GM12878 (cell line): ENCODE results near the gene LIMS4.
"Not testable (repeated sequence)": the region's sequence is repeated elsewhere in the genome, so short reads cannot be mapped to it uniquely, and the experiment has no call there.

ENCODE experiments used
- BRCA1 ChIP-seq: IDR thresholded peaks from 2 replicates; pipeline ENCODE4 v1.6.1; 2011; ENCODE audit warnings: low read depth, low read length, improper control_type of control experiment
- EZH2 ChIP-seq: IDR thresholded peaks from 2 replicates; pipeline ENCODE4 v1.6.1; 2012; ENCODE audit warnings: low read depth, mild to moderate bottlenecking, control low read depth, inconsistent platforms, low read length, borderline replicate concordance; ENCODE audit not compliant: control insufficient read depth
- FOS ChIP-seq: IDR thresholded peaks from 3 replicates; pipeline ENCODE4 v1.6.1; 2011; ENCODE audit warnings: borderline replicate concordance; ENCODE audit not compliant: insufficient read length; ENCODE audit errors: extremely low read depth
- GABPA ChIP-seq: IDR thresholded peaks from 2 replicates; pipeline ENCODE4 v1.6.1; 2014; ENCODE audit warnings: antibody characterized with exemption, low read depth, mild to moderate bottlenecking, inconsistent platforms
- RUNX3 ChIP-seq: IDR thresholded peaks from 2 replicates; pipeline ENCODE4 v1.6.1; 2012; ENCODE audit warnings: low read length, inconsistent platforms
- SIN3A ChIP-seq: IDR thresholded peaks from 2 replicates; pipeline ENCODE4 v1.6.1; 2012; ENCODE audit warnings: low read depth, low read length, improper control_type of control experiment
- SUPT20H ChIP-seq: IDR thresholded peaks from 2 replicates; pipeline ENCODE4 v1.6.1; 2011; ENCODE audit warnings: low read depth, mild to moderate bottlenecking, low read length, moderate library complexity, borderline replicate concordance; ENCODE audit not compliant: control insufficient read depth
- TF ChIP-seq, protein P1 (sequence below): fragments of 450-650 bp; IDR thresholded peaks from 2 replicates; pipeline ENCODE4 v1.6.1; 2017; ENCODE audit warnings: mild to moderate bottlenecking, moderate library complexity
- TF ChIP-seq, protein P2 (sequence below), 3 experiments: IDR thresholded peaks in 2 of 3; conservative IDR thresholded peaks in 1 of 3; 2 replicates each; pipeline ENCODE4 v1.5.1; 2011; ENCODE audit warnings: low read depth in 3 of 3, low read length in 3 of 3, mild to moderate bottlenecking in 3 of 3, control low read depth in 2 of 3, moderate library complexity in 2 of 3, inconsistent platforms in 1 of 3, mixed read lengths in 1 of 3; ENCODE audit not compliant: control insufficient read depth in 2 of 3, insufficient read depth in 1 of 3; ENCODE audit errors: extremely low read depth in 1 of 3
- TF ChIP-seq, protein P3 (sequence below): fragments of 450-650 bp; IDR thresholded peaks from 2 replicates; pipeline ENCODE4 v1.6.1; 2016; ENCODE audit warnings: mild to moderate bottlenecking, moderate library complexity, borderline replicate concordance
- TF ChIP-seq, protein P4 (sequence below): IDR thresholded peaks from 2 replicates; pipeline ENCODE4 v1.6.1; 2012; ENCODE audit warnings: low read depth, low read length, improper control_type of control experiment
- TF ChIP-seq, protein P5 (sequence below): fragments of 450-650 bp; IDR thresholded peaks from 2 replicates; pipeline ENCODE4 v1.6.1; 2018; ENCODE audit warnings: borderline replicate concordance, mild to moderate bottlenecking; ENCODE audit not compliant: partially characterized antibody

DNA sequence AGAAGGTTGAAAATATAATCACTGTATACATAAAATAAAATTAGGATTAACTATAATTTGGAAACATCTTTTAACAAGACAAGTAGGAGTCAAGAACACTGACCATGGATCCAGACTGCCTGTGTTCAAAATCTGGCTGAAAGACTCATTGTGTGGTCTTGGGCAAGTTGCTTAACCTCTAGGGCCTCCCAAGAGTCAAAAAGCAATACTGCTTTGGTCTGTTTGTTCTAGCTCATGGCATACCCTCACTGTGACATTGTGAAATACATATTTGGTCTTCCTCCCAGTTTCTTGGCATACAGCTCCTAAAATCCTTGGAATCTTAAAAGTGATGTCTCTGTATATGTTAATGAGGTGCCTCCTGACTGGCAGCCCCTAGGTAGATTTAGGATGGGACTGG is 12.3 kb downstream of the LIMS4 start:
- TF ChIP-seq BRCA1, FOS, GABPA, SIN3A, RUNX3, SUPT20H, EZH2: not testable (repeated sequence)
- TF ChIP-seq, protein P1, sequence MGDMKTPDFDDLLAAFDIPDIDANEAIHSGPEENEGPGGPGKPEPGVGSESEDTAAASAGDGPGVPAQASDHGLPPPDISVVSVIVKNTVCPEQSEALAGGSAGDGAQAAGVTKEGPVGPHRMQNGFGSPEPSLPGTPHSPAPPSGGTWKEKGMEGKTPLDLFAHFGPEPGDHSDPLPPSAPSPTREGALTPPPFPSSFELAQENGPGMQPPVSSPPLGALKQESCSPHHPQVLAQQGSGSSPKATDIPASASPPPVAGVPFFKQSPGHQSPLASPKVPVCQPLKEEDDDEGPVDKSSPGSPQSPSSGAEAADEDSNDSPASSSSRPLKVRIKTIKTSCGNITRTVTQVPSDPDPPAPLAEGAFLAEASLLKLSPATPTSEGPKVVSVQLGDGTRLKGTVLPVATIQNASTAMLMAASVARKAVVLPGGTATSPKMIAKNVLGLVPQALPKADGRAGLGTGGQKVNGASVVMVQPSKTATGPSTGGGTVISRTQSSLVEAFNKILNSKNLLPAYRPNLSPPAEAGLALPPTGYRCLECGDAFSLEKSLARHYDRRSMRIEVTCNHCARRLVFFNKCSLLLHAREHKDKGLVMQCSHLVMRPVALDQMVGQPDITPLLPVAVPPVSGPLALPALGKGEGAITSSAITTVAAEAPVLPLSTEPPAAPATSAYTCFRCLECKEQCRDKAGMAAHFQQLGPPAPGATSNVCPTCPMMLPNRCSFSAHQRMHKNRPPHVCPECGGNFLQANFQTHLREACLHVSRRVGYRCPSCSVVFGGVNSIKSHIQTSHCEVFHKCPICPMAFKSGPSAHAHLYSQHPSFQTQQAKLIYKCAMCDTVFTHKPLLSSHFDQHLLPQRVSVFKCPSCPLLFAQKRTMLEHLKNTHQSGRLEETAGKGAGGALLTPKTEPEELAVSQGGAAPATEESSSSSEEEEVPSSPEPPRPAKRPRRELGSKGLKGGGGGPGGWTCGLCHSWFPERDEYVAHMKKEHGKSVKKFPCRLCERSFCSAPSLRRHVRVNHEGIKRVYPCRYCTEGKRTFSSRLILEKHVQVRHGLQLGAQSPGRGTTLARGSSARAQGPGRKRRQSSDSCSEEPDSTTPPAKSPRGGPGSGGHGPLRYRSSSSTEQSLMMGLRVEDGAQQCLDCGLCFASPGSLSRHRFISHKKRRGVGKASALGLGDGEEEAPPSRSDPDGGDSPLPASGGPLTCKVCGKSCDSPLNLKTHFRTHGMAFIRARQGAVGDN: not testable (repeated sequence)
- TF ChIP-seq, protein P2, sequence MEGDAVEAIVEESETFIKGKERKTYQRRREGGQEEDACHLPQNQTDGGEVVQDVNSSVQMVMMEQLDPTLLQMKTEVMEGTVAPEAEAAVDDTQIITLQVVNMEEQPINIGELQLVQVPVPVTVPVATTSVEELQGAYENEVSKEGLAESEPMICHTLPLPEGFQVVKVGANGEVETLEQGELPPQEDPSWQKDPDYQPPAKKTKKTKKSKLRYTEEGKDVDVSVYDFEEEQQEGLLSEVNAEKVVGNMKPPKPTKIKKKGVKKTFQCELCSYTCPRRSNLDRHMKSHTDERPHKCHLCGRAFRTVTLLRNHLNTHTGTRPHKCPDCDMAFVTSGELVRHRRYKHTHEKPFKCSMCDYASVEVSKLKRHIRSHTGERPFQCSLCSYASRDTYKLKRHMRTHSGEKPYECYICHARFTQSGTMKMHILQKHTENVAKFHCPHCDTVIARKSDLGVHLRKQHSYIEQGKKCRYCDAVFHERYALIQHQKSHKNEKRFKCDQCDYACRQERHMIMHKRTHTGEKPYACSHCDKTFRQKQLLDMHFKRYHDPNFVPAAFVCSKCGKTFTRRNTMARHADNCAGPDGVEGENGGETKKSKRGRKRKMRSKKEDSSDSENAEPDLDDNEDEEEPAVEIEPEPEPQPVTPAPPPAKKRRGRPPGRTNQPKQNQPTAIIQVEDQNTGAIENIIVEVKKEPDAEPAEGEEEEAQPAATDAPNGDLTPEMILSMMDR (IDR thresholded peaks at IDR 0.05 in 2 of 3, conservative IDR thresholded peaks at IDR 0.05 in 1 of 3; ENCODE audit: control insufficient read depth in 2 of 3, extremely low read depth in 1 of 3, insufficient read depth in 1 of 3, low read depth in 3 of 3, low read length in 3 of 3): not testable (repeated sequence)
- TF ChIP-seq, protein P3, sequence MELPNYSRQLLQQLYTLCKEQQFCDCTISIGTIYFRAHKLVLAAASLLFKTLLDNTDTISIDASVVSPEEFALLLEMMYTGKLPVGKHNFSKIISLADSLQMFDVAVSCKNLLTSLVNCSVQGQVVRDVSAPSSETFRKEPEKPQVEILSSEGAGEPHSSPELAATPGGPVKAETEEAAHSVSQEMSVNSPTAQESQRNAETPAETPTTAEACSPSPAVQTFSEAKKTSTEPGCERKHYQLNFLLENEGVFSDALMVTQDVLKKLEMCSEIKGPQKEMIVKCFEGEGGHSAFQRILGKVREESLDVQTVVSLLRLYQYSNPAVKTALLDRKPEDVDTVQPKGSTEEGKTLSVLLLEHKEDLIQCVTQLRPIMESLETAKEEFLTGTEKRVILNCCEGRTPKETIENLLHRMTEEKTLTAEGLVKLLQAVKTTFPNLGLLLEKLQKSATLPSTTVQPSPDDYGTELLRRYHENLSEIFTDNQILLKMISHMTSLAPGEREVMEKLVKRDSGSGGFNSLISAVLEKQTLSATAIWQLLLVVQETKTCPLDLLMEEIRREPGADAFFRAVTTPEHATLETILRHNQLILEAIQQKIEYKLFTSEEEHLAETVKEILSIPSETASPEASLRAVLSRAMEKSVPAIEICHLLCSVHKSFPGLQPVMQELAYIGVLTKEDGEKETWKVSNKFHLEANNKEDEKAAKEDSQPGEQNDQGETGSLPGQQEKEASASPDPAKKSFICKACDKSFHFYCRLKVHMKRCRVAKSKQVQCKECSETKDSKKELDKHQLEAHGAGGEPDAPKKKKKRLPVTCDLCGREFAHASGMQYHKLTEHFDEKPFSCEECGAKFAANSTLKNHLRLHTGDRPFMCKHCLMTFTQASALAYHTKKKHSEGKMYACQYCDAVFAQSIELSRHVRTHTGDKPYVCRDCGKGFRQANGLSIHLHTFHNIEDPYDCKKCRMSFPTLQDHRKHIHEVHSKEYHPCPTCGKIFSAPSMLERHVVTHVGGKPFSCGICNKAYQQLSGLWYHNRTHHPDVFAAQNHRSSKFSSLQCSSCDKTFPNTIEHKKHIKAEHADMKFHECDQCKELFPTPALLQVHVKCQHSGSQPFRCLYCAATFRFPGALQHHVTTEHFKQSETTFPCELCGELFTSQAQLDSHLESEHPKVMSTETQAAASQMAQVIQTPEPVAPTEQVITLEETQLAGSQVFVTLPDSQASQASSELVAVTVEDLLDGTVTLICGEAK: not testable (repeated sequence)
- TF ChIP-seq, protein P4, sequence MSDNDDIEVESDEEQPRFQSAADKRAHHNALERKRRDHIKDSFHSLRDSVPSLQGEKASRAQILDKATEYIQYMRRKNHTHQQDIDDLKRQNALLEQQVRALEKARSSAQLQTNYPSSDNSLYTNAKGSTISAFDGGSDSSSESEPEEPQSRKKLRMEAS: not testable (repeated sequence)
- TF ChIP-seq, protein P5, sequence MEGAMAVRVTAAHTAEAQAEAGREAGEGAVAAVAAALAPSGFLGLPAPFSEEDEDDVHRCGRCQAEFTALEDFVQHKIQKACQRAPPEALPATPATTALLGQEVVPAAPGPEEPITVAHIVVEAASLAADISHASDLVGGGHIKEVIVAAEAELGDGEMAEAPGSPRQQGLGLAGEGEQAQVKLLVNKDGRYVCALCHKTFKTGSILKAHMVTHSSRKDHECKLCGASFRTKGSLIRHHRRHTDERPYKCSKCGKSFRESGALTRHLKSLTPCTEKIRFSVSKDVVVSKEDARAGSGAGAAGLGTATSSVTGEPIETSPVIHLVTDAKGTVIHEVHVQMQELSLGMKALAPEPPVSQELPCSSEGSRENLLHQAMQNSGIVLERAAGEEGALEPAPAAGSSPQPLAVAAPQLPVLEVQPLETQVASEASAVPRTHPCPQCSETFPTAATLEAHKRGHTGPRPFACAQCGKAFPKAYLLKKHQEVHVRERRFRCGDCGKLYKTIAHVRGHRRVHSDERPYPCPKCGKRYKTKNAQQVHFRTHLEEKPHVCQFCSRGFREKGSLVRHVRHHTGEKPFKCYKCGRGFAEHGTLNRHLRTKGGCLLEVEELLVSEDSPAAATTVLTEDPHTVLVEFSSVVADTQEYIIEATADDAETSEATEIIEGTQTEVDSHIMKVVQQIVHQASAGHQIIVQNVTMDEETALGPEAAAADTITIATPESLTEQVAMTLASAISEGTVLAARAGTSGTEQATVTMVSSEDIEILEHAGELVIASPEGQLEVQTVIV: not testable (repeated sequence)
